Stimulated activated CD4-positive, alpha-beta T cell treated with anti-CD3 and anti-CD28 coated beads, Interleukin-4, amount 100 ng/mL, for 1 hour (primary cell): ENCODE results near the gene MLH3.
"Not testable (repeated sequence)": the region's sequence is repeated elsewhere in the genome, so short reads cannot be mapped to it uniquely, and the experiment has no call there.

ENCODE experiments used
- DNase-seq: peaks from one replicate; pipeline ENCODE4 v3.0.0-alpha.2; 2020

Gene MLH3

GRCh38 chr14:75050852-75051555, at the start of gene MLH3:
TSS of gene MLH3 (minus strand) at chr14:75051467. CDS start at chr14:75049655, 1,812 bp downstream.
- DNase-seq: peak; percentile 82

DNA sequence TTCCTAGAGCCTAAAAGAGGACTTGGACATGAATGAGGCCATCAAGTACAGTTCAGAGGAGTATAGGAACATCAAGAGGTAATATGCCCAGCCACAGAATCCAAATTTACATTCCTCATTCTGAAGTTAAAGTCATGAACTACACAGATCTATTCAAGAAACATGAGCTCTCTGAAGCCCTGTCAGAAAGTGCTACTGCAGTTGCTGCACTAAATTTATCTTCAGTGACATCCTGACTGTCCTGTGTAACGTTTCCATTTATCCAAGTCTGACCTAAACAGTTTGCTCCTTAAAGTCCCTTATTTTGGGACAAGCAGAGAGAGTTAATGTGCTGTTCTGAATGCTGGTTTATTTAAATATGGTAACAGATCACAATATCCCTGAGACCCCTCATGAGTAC, 47.4 kb upstream of the MLH3 start:
- DNase-seq: no peak

DNA sequence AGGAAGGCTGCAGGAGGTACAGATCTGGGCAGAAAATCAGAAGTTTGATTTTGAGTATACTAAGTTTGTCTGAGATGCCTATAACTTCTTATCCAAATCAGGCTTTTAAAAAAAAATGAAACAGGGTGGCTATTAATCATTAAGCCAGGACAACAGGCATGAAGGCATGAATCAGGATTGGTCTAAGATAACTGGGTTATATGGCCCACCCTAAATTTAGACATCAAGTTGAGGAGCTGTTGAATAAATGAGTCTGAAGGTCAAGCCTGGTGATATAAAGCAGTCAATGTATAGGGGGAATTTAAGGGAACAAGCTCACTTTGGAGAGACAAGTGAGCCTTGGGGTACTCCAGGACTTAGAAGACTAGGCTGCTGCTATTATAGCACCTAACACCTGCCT, 46.9 kb upstream of the MLH3 start:
- DNase-seq: no peak

DNA sequence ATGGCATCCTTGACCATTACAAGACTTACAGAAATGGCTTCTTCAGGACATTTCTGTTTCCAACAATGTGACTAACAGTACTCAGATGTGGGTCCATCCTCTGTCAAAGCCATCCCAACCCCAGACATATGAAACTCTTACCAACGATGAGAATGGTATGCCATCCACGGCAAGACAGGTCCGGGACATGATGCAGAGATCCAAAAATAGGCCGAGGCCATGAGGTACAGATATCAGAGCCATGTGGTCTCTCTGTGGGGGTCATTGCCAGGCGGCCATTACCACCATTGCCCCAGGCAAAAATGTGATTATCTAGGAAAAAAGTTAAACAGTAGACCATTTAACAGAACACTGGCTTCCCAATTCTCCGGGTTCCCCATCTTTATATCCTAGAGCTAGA, 45.7 kb upstream of the MLH3 start:
- no peak for DNase-seq

- DNase-seq: no peak
Observed at GRCh38 chr14:75095690-75096089, 44.4 kb upstream of the MLH3 start.

- no peak for DNase-seq
Observed at GRCh38 chr14:75094896-75095295, 43.6 kb upstream of the MLH3 start.

DNA sequence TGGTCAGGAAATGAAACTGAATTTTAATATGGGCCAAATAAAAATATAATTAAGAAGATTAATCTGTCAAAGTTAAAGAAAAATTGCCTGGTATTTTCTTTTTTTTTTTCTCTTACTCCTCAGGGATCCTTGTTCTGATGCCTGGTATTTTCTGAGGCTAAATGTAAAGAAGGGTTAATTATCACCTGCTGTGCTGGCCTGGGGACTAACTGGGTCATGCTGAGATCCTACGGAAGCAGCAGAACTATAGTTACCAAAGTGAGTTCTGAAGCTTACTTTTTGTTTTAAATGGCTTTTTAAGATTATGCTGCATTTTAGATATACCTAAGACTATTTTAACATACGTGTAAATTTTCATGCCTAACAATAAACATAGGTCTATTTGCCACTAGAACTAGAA, 41.4 kb upstream of the MLH3 start:
- DNase-seq: no peak

GRCh38 chr14:75091251-75091650, 40.0 kb upstream of the MLH3 start:
- no peak for DNase-seq

DNA sequence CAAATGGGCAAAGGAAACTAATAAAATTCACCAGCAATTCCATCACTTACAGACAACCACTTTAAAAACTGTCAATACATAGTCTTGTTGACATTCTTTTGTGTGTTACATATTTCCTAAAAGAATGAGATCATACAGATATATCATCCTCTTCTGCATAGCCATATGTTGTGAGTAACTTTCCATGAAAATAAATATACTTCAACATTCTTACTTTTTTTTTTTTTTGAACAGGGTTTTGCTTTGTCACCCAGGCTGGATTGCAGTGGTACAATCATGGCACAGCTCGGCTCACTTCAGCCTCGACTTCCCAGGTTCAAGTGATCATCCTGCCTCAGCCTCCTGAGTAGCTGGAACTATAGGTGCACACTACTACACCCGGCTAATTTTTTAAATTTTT, 39.1 kb upstream of the MLH3 start:
- DNase-seq: no peak

- DNase-seq: no peak
Observed at GRCh38 chr14:75088566-75089373, 37.5 kb upstream of the MLH3 start.

- DNase-seq: no peak
Observed at GRCh38 chr14:75088153-75088552, 36.9 kb upstream of the MLH3 start.

- no peak for DNase-seq
Observed at GRCh38 chr14:75084513-75084912, 33.2 kb upstream of the MLH3 start.

- no peak for DNase-seq
Observed at GRCh38 chr14:75083271-75083670, 32.0 kb upstream of the MLH3 start.

GRCh38 chr14:75081660-75082229, 30.5 kb upstream of the MLH3 start:
- no peak for DNase-seq

DNA sequence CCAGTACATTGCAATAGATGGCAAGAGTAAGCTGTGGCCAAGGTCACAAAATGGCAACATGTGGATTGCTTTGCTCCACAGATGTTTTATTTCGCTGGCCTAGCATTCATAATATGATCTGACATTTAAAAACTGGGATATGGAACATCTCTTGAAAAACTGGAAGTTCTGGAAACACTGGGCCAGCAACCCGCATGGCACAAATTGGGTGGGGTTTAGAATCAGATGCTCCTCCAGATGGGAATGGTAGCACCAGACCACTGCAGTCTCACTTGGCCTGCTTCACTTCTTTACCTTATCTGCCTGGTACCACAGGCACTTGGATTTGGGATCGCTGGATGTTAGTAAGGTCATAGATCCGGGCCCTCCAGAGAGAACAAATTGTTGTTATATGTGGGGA, 28.3 kb upstream of the MLH3 start:
- DNase-seq: no peak

- no peak for DNase-seq
Observed at GRCh38 chr14:75077794-75078193, 26.5 kb upstream of the MLH3 start.

- DNase-seq: no peak
Observed at GRCh38 chr14:75070383-75070782, 19.1 kb upstream of the MLH3 start.

- no peak for DNase-seq
Observed at GRCh38 chr14:75069811-75070145, 18.5 kb upstream of the MLH3 start.

- peak; percentile 64 for DNase-seq
Observed at GRCh38 chr14:75069121-75069810, 18.0 kb upstream of the MLH3 start, which contains the start of gene ZC2HC1C. TSS of gene ZC2HC1C (plus strand) at chr14:75069641. CDS start at chr14:75070574, 933 bp downstream.

DNA sequence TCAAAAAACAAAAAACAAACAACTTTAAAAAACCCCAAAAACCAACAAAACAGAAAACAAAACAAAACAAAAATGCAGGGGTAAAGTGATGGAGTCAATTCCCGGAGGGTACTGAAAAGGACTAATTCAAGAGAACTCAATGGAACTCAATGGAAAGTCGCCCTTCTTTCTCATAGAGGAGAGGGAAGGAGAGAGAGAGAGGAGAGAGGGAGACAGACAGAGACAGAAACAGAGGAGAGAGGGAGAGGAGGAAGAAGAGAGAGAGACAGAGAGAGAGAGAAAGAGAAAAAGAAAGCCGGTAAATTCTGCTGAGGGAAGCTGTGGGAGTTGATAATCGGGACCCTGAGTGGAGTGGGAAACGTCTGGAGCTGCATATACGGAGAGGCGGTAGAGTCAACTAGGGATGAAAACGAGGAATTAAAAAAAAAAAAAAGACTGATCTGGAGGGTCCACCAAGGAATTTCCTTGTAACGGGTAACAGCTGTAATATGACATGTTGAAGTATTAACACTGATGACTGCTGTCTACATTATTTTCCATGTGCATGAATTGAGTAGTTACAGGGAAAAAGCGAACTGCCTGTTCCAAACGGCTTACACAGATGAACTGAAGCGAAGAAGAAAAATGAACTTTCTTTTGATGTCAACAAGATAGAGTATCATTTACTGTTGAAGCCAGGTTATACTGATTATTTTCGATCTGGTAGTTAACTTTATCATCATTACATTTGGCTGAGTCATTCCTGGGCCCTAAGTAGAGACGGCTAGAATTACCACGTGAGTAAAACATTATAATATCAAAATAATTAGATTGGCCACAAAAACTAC, 17.2 kb upstream of the MLH3 start:
- DNase-seq: no peak

DNA sequence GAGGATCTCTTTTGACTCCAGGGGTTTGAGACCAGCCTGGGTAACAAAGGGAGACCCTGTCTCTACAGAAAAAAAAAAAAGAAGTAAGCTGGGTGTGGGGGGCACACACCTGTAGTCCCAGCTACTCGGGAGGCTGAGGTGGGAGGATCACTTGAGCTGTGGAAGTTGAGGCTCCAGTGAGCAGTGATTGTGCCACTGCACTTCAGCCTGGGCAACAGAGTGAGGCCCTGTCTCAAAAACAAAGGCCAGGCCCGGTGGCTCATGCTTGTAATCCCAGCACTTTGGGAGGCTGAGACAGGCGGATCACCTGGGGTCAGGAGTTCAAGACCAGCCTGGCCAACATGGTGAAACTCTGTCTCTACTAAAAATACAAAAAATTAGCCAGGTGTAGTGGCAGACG, 16.5 kb upstream of the MLH3 start:
- not testable (repeated sequence) for DNase-seq

- no peak for DNase-seq
Observed at GRCh38 chr14:75067212-75067611, 15.9 kb upstream of the MLH3 start.

DNA sequence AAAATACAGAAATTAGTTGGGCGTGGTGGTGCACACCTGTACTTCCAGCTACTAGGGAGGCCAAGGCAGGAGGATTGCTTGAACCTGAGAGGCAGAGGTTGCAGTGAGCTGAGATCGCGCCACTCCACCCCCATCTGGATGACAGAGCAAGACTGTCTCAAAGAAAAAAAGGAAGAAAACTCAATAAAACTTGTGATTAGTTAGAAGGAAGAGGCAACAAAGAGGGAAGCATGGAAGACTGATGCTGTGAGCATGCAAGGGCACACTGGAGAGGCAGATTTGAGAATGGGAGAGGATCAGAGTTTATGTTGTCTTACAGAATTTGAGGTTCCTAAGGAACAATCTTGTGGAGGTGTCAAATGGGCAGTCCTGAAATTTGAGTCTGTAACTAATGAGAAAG, 15.4 kb upstream of the MLH3 start:
- no peak for DNase-seq
